ENCODE results near the gene ADD3.

The ADD3 gene

GRCh38 chr10:110008518-110009339 lies 945 bp downstream of the ADD3 start:
- DNase-seq (ENCODE audit: low spot score in 2 of 2) (peak in 1 of 2 donors; percentile 67), ATAC-seq (no peak)
- peaks cover 29% of the 10 kb centered on the region for H3K4me1 Mint-ChIP-seq
- H3K36me3 Mint-ChIP-seq: peaks cover 16% of the 10 kb centered on the region
- no peaks in the 10 kb centered on the region for H3K9me3 Mint-ChIP-seq
- no peak overlapping the region for H3K4me3 Mint-ChIP-seq
- H3K27ac Mint-ChIP-seq: no peak overlapping the region

DNA sequence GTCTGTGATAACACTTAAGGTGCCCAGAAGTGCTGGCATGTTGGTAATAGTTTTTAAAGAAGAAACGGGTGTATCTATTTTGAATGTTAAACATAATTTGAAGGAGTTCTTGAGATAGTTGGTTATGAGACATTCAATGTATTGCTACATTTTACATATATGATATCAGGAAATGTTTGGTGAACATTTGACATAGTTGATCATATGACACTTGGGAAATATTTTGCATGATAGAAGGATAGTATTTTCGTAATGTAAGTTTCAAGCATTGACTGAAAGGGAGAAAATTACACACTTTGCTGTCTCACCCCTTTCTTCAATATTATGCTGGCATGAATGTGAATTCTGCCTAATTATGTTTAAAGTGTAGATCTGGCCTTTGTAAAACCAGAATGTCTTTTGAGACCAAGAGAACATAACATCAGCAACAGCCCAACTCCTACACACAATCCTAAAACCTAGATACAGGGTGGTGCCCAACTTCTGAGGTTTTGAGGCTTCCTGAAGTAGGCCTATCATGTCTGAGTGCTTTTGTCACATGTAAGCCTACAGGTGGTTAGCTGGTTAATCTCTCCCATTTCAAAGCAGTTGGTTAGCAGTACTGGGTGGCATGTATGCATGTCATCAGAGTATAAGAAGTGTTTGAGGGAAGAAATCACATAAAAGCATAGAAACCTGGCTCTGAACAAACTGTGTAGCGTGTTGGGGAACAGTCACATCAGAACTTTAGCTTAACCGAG lies 2.1 kb downstream of the ADD3 start:
- Mint-ChIP-seq H3K27ac (no peak overlapping the region), H3K9me3 (no peaks in the 10 kb centered on the region), H3K36me3 (peaks cover 16% of the 10 kb centered on the region), H3K4me3 (no peak overlapping the region), H3K4me1 (peaks cover 36% of the 10 kb centered on the region)
- ATAC-seq (peak; percentile 80), DNase-seq (ENCODE audit: low spot score in 2 of 2) (peak; percentile 18 to 74)

DNA sequence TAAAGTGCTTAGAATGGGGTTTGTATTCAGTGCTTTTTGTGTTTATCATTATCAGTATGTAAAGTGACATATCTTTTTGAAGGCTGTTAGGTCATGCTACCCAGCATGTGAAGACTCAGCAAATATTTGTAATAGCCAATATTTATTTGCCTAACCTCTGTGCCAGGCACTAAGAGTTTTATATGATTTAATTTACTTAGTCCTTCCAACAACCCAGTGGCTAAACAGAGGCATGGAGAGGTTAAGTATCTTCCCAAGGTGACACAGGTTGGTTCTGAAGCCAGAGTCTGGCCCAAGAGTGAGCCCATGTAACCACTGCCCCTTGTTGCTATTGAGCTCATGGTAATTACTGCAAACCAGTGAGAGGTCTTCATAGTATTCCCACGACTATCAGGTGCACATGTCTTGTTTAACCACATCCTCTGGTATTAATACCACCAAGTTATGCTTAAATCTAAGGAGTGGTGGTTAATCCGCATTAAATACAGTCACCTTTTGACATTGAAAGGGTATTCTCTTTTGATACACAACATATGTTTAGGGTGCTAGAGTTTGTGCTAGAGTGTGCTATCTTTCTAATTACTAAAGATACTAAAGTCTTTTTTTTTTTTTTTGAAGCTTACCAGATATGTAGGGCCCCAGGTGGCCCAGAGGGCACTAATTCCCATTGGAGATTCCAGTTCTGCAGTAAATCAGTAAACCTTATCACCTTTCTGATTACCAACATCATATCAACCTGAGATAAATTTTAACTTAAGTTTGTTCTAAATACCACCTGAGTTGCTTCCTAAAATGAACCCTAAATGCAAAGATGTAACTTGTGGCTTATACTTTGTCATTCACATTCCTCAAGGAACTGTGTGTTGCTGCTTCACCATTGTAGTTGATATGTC lies 2.9 kb downstream of the ADD3 start:
- Mint-ChIP-seq H3K4me1 (peaks cover 38% of the 10 kb centered on the region), H3K27ac (no peak overlapping the region)

GRCh38 chr10:110011681-110012080 lies 3.9 kb downstream of the ADD3 start:
- H3K4me1 Mint-ChIP-seq: peaks cover 47% of the 10 kb centered on the region
- no peaks in the 10 kb centered on the region for H3K9me3 Mint-ChIP-seq
- ATAC-seq (no peak), DNase-seq (ENCODE audit: low spot score in 2 of 2) (no peak)
- no peak overlapping the region for H3K4me3 Mint-ChIP-seq
- no peak overlapping the region for H3K27ac Mint-ChIP-seq
- H3K36me3 Mint-ChIP-seq: peaks cover 16% of the 10 kb centered on the region

More for the DNA sequence above, 2.9 kb downstream of the ADD3 start:
- ATAC-seq (no peak), DNase-seq (ENCODE audit: low spot score in 2 of 2) (no peak)
- H3K9me3 Mint-ChIP-seq: no peaks in the 10 kb centered on the region
- peaks cover 16% of the 10 kb centered on the region for H3K36me3 Mint-ChIP-seq
- no peak overlapping the region for H3K4me3 Mint-ChIP-seq

DNA sequence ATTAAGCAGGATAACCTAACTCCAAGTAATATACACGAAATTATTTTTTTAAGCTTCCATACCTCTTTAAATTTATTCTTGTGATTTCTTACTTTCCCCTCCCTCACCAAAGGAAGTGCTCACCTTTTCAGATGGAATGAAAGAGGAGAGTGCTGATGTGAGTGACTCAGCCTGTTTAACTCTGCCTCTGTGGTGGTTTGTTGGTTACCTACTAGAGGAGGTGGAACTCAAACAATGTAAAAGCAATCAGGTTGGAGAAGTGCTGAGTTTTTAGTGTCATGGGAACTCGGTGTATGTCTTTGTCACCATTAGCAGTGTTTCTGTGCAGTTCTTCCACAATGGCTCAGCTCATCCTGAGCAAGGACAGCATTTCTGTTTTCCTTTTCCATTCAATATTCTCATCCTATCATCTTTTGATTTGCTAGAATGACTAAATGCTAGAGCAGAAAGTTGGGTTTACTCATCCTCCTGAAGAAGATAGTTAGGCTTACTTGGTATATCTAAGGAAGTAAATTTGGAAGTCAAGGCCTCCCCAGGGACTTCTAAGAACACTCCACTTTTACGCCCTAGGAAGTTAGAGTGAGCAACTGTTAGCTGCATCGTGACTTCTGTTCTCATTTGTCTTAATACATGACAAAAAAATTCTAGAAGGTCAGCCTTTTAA lies 6.0 kb downstream of the ADD3 start:
- DNase-seq (ENCODE audit: low spot score in 2 of 2) (no peak), ATAC-seq (peak; percentile 67)
- Mint-ChIP-seq H3K36me3 (peaks cover 13% of the 10 kb centered on the region), H3K9me3 (no peaks in the 10 kb centered on the region), H3K4me1 (peaks cover 59% of the 10 kb centered on the region), H3K27ac (peak overlapping the region; percentile 33), H3K4me3 (no peak overlapping the region)

DNA sequence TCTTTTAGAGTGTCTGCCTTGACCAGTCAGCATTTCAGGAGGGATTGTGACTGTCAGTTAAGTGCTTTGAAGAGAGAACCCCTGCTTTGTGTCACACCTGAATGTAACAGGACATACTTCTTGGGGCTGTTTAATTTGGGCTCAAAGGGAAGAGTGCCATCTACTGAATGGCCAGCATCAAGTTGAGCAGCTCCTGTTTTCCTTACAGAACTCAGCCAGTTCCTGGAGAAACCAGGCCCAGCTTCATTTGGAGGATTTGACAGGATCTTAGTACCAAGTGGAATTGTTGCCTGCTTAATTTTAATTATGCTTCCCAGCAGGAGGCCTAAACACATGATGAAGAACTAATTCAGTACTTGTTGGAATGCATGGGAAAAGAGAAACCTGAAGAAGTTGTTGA lies 8.3 kb downstream of the ADD3 start:
- Mint-ChIP-seq H3K4me1 (peaks cover 50% of the 10 kb centered on the region), H3K4me3 (peak overlapping the region; percentile 20), H3K27ac (peak overlapping the region; percentile 69), H3K36me3 (no peaks in the 10 kb centered on the region), H3K9me3 (no peaks in the 10 kb centered on the region)
- DNase-seq (ENCODE audit: low spot score in 2 of 2) (no peak), ATAC-seq (no peak)

DNA sequence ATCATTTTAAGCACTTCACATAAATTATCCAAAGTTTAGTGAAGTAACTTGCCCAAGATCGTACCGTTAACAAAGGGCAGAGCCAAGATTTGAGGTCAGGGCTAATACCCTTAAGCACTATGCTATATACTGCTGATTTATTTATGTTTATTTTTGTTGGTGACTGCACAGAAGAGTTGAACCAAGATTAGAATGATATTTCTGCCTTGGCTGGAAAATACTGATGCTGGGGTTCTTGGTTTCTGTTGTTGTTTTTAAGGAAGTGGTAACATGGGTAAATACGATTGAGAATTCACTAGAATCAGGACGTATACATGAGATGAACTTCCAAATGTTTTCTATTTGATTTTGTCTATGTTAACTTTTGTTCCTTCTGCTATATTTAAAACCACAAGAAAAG lies 9.3 kb downstream of the ADD3 start:
- DNase-seq (ENCODE audit: low spot score in 2 of 2) (no peak), ATAC-seq (no peak)
- Mint-ChIP-seq H3K4me1 (peaks cover 59% of the 10 kb centered on the region), H3K27ac (peak overlapping the region; percentile 69), H3K9me3 (no peaks in the 10 kb centered on the region), H3K36me3 (no peaks in the 10 kb centered on the region), H3K4me3 (peak overlapping the region; percentile 20)

GRCh38 chr10:110017907-110018306 lies 10.1 kb downstream of the ADD3 start:
- H3K27ac Mint-ChIP-seq: no peak overlapping the region

GRCh38 chr10:110020265-110020664 lies 12.5 kb downstream of the ADD3 start:
- no peaks in the 10 kb centered on the region for H3K36me3 Mint-ChIP-seq
- H3K9me3 Mint-ChIP-seq: peaks cover 3% of the 10 kb centered on the region
- DNase-seq (ENCODE audit: low spot score in 2 of 2) (no peak), ATAC-seq (no peak)
- H3K4me1 Mint-ChIP-seq: peaks cover 68% of the 10 kb centered on the region
- no peak overlapping the region for H3K4me3 Mint-ChIP-seq
- no peak overlapping the region for H3K27ac Mint-ChIP-seq

More at GRCh38 chr10:110017907-110018306, 10.1 kb downstream of the ADD3 start:
- Mint-ChIP-seq H3K9me3 (peaks cover 3% of the 10 kb centered on the region), H3K36me3 (no peaks in the 10 kb centered on the region), H3K4me3 (no peak overlapping the region), H3K4me1 (peaks cover 65% of the 10 kb centered on the region)
- DNase-seq (ENCODE audit: low spot score in 2 of 2) (no peak), ATAC-seq (no peak)

DNA sequence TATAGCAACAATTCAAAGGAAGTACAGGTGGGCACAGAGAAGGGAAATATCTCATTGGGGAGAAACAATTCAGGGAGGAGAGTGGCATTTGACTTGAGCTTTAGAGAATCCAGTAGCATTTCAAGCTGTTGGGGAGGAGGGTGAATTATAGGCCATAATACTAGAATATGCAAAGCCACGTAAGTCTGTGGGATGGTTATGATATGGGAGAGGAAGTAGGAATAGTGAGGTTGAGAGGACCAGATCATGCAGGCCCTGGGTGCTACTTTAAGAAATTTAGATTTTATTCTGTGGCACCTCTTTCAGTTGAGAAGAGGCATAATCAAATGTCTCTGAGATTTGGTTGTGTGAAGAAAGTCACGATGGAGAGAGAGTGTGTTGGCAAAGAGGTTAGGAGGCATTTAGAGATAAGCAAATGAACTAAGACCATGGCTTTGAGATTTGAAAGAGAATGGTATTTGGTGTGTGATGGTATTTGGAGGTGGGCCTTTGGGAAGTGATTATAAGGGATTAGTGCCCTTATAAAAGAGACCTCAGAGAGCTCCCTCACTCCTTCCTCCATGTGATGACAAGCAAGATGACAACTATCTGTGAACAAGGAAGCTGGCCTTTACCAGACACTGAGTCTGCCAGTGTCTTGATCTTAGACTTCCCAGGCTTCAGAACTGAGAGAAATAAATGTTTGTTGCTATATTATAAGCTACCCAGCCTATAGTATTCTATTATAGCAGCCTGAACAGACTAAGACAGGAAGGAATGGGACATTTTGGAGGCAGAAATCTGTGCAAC lies 15.1 kb downstream of the ADD3 start:
- Mint-ChIP-seq H3K4me1 (peaks cover 52% of the 10 kb centered on the region), H3K36me3 (no peaks in the 10 kb centered on the region), H3K9me3 (peaks cover 3% of the 10 kb centered on the region), H3K4me3 (no peak overlapping the region), H3K27ac (peak overlapping the region; percentile 18)
- ATAC-seq (no peak), DNase-seq (ENCODE audit: low spot score in 2 of 2) (no peak)

DNA sequence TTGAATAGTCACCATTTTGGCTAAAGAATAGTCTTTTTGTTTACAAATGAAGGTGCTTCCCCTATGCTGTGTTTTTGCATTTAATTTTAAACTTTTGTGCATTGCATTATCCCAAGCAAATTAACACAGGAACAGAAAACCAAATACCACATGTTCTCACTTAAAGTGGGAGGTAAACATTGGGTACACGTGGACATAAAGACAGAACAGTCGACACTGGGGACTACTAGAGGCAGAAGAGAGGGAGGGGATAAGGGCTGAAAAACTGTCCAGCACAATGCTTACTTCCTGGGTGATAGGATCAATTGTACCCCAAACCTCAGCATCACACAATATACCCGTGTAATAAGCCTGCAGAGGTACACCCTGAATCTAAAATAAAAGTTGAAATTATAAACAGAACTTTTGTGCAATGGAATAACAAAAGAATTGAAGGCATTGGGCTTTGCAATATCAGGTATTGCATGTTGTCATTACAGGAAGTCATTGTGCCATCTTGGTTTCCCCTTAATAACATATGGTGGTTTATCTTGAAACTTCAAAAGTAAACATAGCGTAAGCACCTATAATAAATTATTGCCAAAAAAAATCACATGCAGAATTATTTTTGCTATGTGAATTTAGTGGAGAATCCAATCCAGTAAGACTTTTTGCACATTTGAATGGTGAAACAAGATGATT lies 16.1 kb downstream of the ADD3 start:
- Mint-ChIP-seq H3K36me3 (no peaks in the 10 kb centered on the region), H3K4me3 (no peak overlapping the region), H3K27ac (no peak overlapping the region), H3K9me3 (peaks cover 3% of the 10 kb centered on the region), H3K4me1 (peaks cover 52% of the 10 kb centered on the region)
- DNase-seq (ENCODE audit: low spot score in 2 of 2): no peak
- ATAC-seq: no peak

DNA sequence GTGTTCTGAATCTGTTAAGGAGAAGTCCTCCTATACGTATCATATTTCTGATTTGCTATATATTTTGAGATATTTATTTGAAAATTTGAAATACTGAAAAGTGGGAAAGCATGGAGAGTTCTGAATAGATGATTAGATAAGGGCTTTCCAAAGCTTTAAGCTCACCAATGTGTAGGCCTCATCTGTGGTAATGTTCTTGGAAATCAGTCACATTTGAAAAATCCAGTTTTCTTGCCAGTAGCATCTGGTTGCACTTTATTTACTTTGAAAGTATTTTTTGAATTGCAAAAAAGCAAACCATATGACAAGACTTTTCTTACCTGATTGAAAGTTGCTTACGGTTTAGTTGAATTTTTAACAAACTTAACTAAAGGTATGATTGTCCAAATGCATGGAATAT lies 21.7 kb downstream of the ADD3 start:
- no peaks in the 10 kb centered on the region for H3K36me3 Mint-ChIP-seq
- no peak overlapping the region for H3K27ac Mint-ChIP-seq
- no peaks in the 10 kb centered on the region for H3K9me3 Mint-ChIP-seq
- H3K4me1 Mint-ChIP-seq: peaks cover 31% of the 10 kb centered on the region
- H3K4me3 Mint-ChIP-seq: no peak overlapping the region
- no peak for DNase-seq (ENCODE audit: low spot score in 2 of 2)
- no peak for ATAC-seq

GRCh38 chr10:110032801-110033700 lies 25.3 kb downstream of the ADD3 start:
- no peak overlapping the region for H3K4me3 Mint-ChIP-seq
- no peak overlapping the region for H3K27ac Mint-ChIP-seq
- peaks cover 40% of the 10 kb centered on the region for H3K4me1 Mint-ChIP-seq

More at GRCh38 chr10:110032801-110033700, 25.3 kb downstream of the ADD3 start:
- ATAC-seq (no peak), DNase-seq (ENCODE audit: low spot score in 2 of 2) (no peak)
- Mint-ChIP-seq H3K9me3 (no peaks in the 10 kb centered on the region), H3K36me3 (no peaks in the 10 kb centered on the region)

All from stimulated activated effector memory CD8-positive, alpha-beta T cell treated with anti-CD3 and anti-CD28 coated beads, Interleukin-12 subunit alpha, Interleukin-12 subunit beta, amount 100 ng/mL, for 72 hours (primary cell).